Fibroblast of mammary gland (primary cell): ENCODE data around the gene PPP1R37.

Source experiments
- DNase-seq: peaks from one replicate; pipeline ENCODE4 v3.0.0-alpha.2; 2010; ENCODE audit warnings: low read depth
- H3K4me3 ChIP-seq: 2 replicates; pipeline ENCODE4 v1.5.1; 2011; ENCODE audit warnings: low read depth, mild to moderate bottlenecking, low read length, moderate library complexity; ENCODE audit not compliant: control insufficient read depth
- CTCF ChIP-seq: conservative IDR thresholded peaks from 2 replicates; pipeline ENCODE4 v1.5.1; 2011; ENCODE audit warnings: low read depth, low read length, inconsistent platforms; ENCODE audit not compliant: control insufficient read depth, insufficient read depth

PPP1R37 gene

GRCh38 chr19:45178262-45179071 is 85.5 kb downstream of the PPP1R37 start, which contains the start of gene BLOC1S3:
Gene BLOC1S3, plus strand, starts transcription at chr19:45178784. Its CDS starts 513 bp downstream, at chr19:45179297.
- peak within 1 kb of the TSS; percentile 96 for H3K4me3 ChIP-seq
- peak; percentile 100 for DNase-seq
- peak; percentile 10 for TF ChIP-seq CTCF

DNA sequence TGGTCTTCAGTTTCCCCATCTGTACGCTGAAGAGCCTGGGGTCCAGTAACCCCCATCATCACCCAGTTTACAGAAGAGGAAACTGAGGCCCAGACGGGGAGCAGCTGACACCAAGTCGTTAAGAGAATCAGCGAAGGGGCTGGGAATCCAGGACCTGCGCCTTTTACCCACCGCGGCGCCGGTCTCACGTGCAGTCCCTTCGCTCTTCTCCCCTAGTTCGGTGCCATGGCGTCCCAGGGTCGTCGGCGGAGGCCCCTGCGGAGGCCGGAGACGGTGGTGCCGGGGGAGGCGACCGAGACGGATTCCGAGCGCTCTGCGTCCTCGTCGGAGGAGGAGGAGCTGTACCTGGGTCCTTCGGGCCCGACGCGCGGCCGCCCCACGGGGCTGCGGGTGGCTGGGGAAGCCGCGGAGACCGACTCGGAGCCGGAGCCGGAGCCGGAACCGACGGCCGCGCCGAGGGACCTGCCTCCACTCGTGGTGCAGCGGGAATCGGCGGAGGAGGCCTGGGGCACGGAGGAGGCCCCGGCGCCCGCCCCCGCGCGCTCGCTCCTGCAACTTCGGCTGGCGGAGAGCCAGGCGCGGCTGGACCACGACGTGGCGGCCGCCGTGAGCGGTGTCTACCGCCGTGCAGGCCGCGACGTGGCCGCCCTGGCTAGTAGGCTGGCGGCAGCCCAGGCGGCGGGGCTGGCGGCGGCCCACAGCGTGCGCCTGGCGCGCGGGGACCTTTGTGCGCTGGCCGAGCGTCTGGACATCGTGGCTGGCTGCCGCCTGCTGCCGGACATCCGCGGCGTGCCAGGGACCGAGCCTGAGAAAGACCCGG is 86.3 kb downstream of the PPP1R37 start:
- peak overlapping the region; percentile 96 for H3K4me3 ChIP-seq
- DNase-seq: peak; percentile 22
- no peak for TF ChIP-seq CTCF

DNA sequence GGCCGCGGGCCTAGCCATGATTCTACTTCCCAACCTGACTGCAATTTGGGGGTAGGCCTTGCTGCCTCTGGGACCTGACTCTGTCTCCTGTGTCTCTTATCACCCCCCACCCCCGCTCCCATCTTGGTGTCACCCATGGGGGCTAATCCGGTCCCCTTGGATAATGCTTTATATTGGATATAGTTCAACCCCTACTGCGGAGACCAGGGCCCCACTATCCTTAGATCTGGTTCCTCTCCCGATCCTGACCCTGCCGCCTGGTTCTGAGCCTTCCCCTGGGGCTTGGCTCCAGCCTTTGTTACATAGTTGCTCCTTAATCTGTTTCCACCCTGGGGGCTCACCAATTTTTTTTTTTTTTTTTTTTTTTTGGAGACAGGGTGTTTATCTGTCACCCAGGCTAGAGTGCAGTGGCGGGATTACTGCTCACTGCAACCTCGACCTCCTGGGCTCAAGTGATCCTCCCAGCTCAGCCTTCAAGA is 87.0 kb downstream of the PPP1R37 start:
- H3K4me3 ChIP-seq: peak overlapping the region; percentile 96
- no peak for TF ChIP-seq CTCF
- DNase-seq: no peak

- no peak for TF ChIP-seq CTCF
- DNase-seq: peak; percentile 13
- H3K4me3 ChIP-seq: no peak overlapping the region
Measured at GRCh38 chr19:45180936-45181335, 88.0 kb downstream of the PPP1R37 start.

- no peak overlapping the region for H3K4me3 ChIP-seq
- no peak for TF ChIP-seq CTCF
- no peak for DNase-seq
Measured at GRCh38 chr19:45182758-45183157, 89.8 kb downstream of the PPP1R37 start.

GRCh38 chr19:45184115-45184514 is 91.1 kb downstream of the PPP1R37 start:
- no peak overlapping the region for H3K4me3 ChIP-seq
- TF ChIP-seq CTCF: no peak
- no peak for DNase-seq
